Heart left ventricle (tissue), 11 donors: Measurements from ENCODE around the gene ARL8B. TPM values are rescaled to one million over a fixed set of nuclear protein-coding genes. Genes with fewer than 3 reads are reported as not detected.

Experiments used
- polyA plus RNA-seq, 2 donors: library from polyadenylated mRNA; stranded (reverse); fragments of 200-250 nt; gene quantifications; one replicate each; pipeline ENCODE4 v1.2.3, GENCODE V29; 2013
- total RNA-seq, 9 donors: library from RNA; depleted of rRNA in 2 of 9; stranded (reverse); fragments of >200 nt in 2 of 9; fragmentation: NEBNext Ultra II Directional in 3 of 9; extraction: Animal tissue kit (Norgen Biotek cat#: 25700) in 3 of 9; gene quantifications; one replicate each; pipeline versions ENCODE4 v1.1.0 to v1.2.4, GENCODE V29; 2016 to 2023
- donor health status: ischemic (EF 13 %, LVEDD 7.1; RV severe dilation, severe dysfunction).
- donor health status: healthy with polysubstance abuse.
- donor health status: DM: no; HTN: yes; CAD: no.
- donor health status: DM: no; HTN: no; CAD: no.
- donor health status: ischemic (EF 25% LVEDD 5.7; RV mildly dilated, moderate dysfunction).
- donor health status: healthy.
- donor health status: DM: yes; HTN: yes; CAD: no.
- donor health status: PGD.
- donor health status: nonischemic (EF 23%, LVEDD 6.1; RV moderate dilation, normal function).

Gene ARL8B
- total and polyA plus RNA-seq, 11 donors: 32.9 to 106 (median 64.0) TPM

Other genes starting within 250 kb of the ARL8B start
- 100 to 1,000 TPM in 1 of 9 donors, 10 to 100 TPM in 7, 1 to 10 TPM in 1; 8.5 to 109 (median 37.4) TPM for gene BHLHE40, start 142.9 kb upstream of the ARL8B start, total RNA-seq
- 10 to 100 TPM; 10.7 to 12.5 TPM for gene BHLHE40, start 142.9 kb upstream of the ARL8B start, polyA plus RNA-seq
- gene EDEM1, start 65.4 kb downstream of the ARL8B start, total RNA-seq: 10 to 100 TPM in 5 of 9 donors, 1 to 10 TPM in 4; 6.8 to 24.6 (median 10.9) TPM
- gene EDEM1, start 65.4 kb downstream of the ARL8B start, polyA plus RNA-seq: 1 to 10 TPM; 1.9 to 8.4 TPM